K562 (cell line): Measurements from ENCODE around the gene CARS2. TPM values are rescaled to one million over a fixed set of nuclear protein-coding genes. Genes with fewer than 3 reads are reported as not detected.

Source experiments
- ATAC-seq: fragments of 200-7000 bp; cut with Tn5 transposase; 3 replicates; pipeline ENCODE4 v1.9.1; 2020; ENCODE audit warnings: moderate library complexity
- BruUV-seq: library from RNA; stranded (reverse); fragments of 400-500 nt; replicated peaks from 2 replicates; lab custom pipeline; 2021; lab: Mats Ljungman, UMichigan
- CTCF ChIA-PET: fragments of 300-600 bp; formaldehyde crosslinking; extraction: SDS; loops from one replicate; lab custom pipeline; 2021; ENCODE audit warnings: low intra/inter-chr PET ratio; lab: Yijun Ruan, JAX
- POLR2A ChIA-PET: fragments of 300-600, 350-650 bp; sonication (Branson Sonifier 250); formaldehyde crosslinking; extraction: SDS; loops from one replicate; lab custom pipeline; 2021; ENCODE audit warnings: antibody characterized with exemption, inconsistent platforms; lab: Yijun Ruan, JAX
- DNase-seq, 4 experiments: peaks; one replicate each; pipeline versions ENCODE4 v3.0.0 to v3.0.0-alpha.2; 2011 to 2018; ENCODE audit warnings: low spot score in 3 of 4, mixed read lengths in 3 of 4; ENCODE audit errors: extremely low read depth in 1 of 4
- FAIRE-seq: peaks from 2 replicates; lab custom pipeline; 2011; peaks lifted over from hg19 to GRCh38; lab: Jason Lieb, UNC
- H2AFZ ChIP-seq: 2 replicates; pipeline ENCODE4 v1.6.0; 2011; ENCODE audit warnings: low read depth, low read length, control low read depth, inconsistent platforms
- H3K27ac ChIP-seq: fragments of 200-600 bp; 3 replicates; pipeline ENCODE4 v1.8.0; 2011; ENCODE audit warnings: low read depth, mild to moderate bottlenecking, control low read depth, inconsistent platforms, low read length, moderate library complexity, mixed read lengths; ENCODE audit errors: extremely low read depth
- H3K27me3 ChIP-seq, 2 experiments: fragments of 300-600 bp in 1 of 2; 2 replicates in 1 of 2; 3 replicates in 1 of 2; pipeline versions ENCODE4 v1.6.0 to v1.8.0; 2011; ENCODE audit warnings: inconsistent platforms in 2 of 2, low read length in 2 of 2, mild to moderate bottlenecking in 1 of 2, mixed read lengths in 1 of 2, moderate library complexity in 1 of 2; ENCODE audit not compliant: control insufficient read depth in 2 of 2, insufficient read depth in 2 of 2
- H3K36me3 ChIP-seq: fragments of 300-600 bp; 3 replicates; pipeline ENCODE4 v1.8.0; 2011; ENCODE audit warnings: mild to moderate bottlenecking, low read length, inconsistent platforms; ENCODE audit not compliant: control insufficient read depth, insufficient read depth
- H3K4me1 ChIP-seq, 2 experiments: fragments of 200-600 bp in 1 of 2; replicated peaks in 1 of 2; 2 replicates in 1 of 2; 3 replicates in 1 of 2; pipeline versions ENCODE4 v1.5.1 to v1.8.0; 2011; ENCODE audit warnings: inconsistent platforms in 2 of 2, low read length in 2 of 2, mild to moderate bottlenecking in 1 of 2, mixed read lengths in 1 of 2, moderate library complexity in 1 of 2; ENCODE audit not compliant: control insufficient read depth in 2 of 2, insufficient read depth in 2 of 2
- H3K4me2 ChIP-seq: 2 replicates; pipeline ENCODE4 v1.6.1; 2011; ENCODE audit warnings: low read length, control low read depth, inconsistent platforms, mixed read lengths; ENCODE audit not compliant: insufficient read depth
- H3K4me3 ChIP-seq: fragments of 200-600 bp; sonication (generic), shearing (Covaris generic); 2 replicates; pipeline ENCODE4 v1.5.1; 2016; ENCODE audit warnings: control low read depth, inconsistent platforms
- H3K79me2 ChIP-seq: fragments of 200-600 bp; 3 replicates; pipeline ENCODE4 v1.8.0; 2011; ENCODE audit warnings: low read length, inconsistent platforms; ENCODE audit not compliant: control insufficient read depth, insufficient read depth
- H3K9ac ChIP-seq, 2 experiments: 2 replicates each; pipeline versions ENCODE4 v1.6.0 to v1.6.1; 2011; ENCODE audit warnings: low read depth in 2 of 2, low read length in 2 of 2, control low read depth in 1 of 2, inconsistent platforms in 1 of 2, mild to moderate bottlenecking in 1 of 2, mixed read lengths in 1 of 2; ENCODE audit not compliant: insufficient read depth in 1 of 2
- H3K9me1 ChIP-seq: one replicate; pipeline ENCODE4 v1.6.0; 2011; ENCODE audit warnings: inconsistent platforms, mild to moderate bottlenecking, low read length, moderate library complexity; ENCODE audit not compliant: control insufficient read depth, insufficient read depth
- H3K9me3 ChIP-seq: replicated peaks from 2 replicates; pipeline ENCODE4 v1.5.1; 2011; ENCODE audit warnings: low read depth, low read length, inconsistent platforms; ENCODE audit not compliant: control insufficient read depth, insufficient read depth
- H4K20me1 ChIP-seq: replicated peaks from 2 replicates; pipeline ENCODE4 v1.6.1; 2011; ENCODE audit warnings: low read length, inconsistent platforms, mixed read lengths; ENCODE audit not compliant: control insufficient read depth, insufficient read depth
- ADNP ChIP-seq: fragments of 200-800 bp; sonication (Bioruptor generic); IDR thresholded peaks from 2 replicates; pipeline ENCODE4 v1.6.1; 2016; ENCODE audit warnings: missing genetic modification characterization, missing compliant biosample characterization
- ATF2 ChIP-seq: sonication (generic); formaldehyde crosslinking; IDR thresholded peaks from 2 replicates; pipeline ENCODE4 v1.8.1; 2022; ENCODE audit warnings: missing genetic modification reagents
- BCL6 ChIP-seq: fragments of 250-450 bp; sonication (Bioruptor Pico); IDR thresholded peaks from 2 replicates; pipeline ENCODE4 v1.4.0; 2020
- CTCF ChIP-seq, 3 experiments: IDR thresholded peaks in 2 of 3; conservative IDR thresholded peaks in 1 of 3; 2 replicates each; pipeline ENCODE4 v1.5.1; 2011 to 2012; ENCODE audit warnings: low read length in 3 of 3, mild to moderate bottlenecking in 3 of 3, control low read depth in 2 of 3, improper control_type of control experiment in 1 of 3, inconsistent platforms in 1 of 3, low read depth in 1 of 3, mixed read lengths in 1 of 3, moderate library complexity in 1 of 3; ENCODE audit not compliant: insufficient read depth in 2 of 3
- DDX20 ChIP-seq: fragments of 450-650 bp; IDR thresholded peaks from 2 replicates; pipeline ENCODE4 v1.6.1; 2016; ENCODE audit warnings: missing genetic modification characterization, low read depth, mild to moderate bottlenecking, missing compliant biosample characterization, moderate library complexity
- GTF2F1 ChIP-seq: IDR thresholded peaks from 2 replicates; pipeline ENCODE4 v1.6.1; 2011; ENCODE audit warnings: low read depth, low read length, improper control_type of control experiment
- HEY1 ChIP-seq: fragments of 250-450 bp; sonication (Bioruptor Pico); IDR thresholded peaks from 2 replicates; pipeline ENCODE4 v1.5.0; 2020; ENCODE audit warnings: mild to moderate bottlenecking, moderate library complexity, borderline replicate concordance
- KDM4B ChIP-seq, 2 experiments: fragments of 450-650 bp in 1 of 2; sonication (generic) in 1 of 2; IDR thresholded peaks; 2 replicates each; pipeline ENCODE4 v1.6.1; 2016 to 2017; ENCODE audit warnings: borderline replicate concordance in 2 of 2, antibody characterized with exemption in 1 of 2, low read depth in 1 of 2, mild to moderate bottlenecking in 1 of 2
- MAFK ChIP-seq: IDR thresholded peaks from 2 replicates; pipeline ENCODE4 v1.6.1; 2011; ENCODE audit warnings: low read length, improper control_type of control experiment
- MTA3 ChIP-seq: fragments of 450-650 bp; formaldehyde crosslinking; IDR thresholded peaks from 2 replicates; pipeline ENCODE4 v1.6.1; 2017; ENCODE audit warnings: mild to moderate bottlenecking, borderline replicate concordance
- NCOR1 ChIP-seq: fragments of 450-650 bp; IDR thresholded peaks from 2 replicates; pipeline ENCODE4 v1.6.1; 2016; ENCODE audit warnings: mild to moderate bottlenecking, moderate library complexity
- SMARCB1 ChIP-seq: IDR thresholded peaks from 2 replicates; pipeline ENCODE4 v1.6.1; 2011; ENCODE audit warnings: improper control_type of control experiment, low read depth; ENCODE audit not compliant: insufficient read length
- THRAP3 ChIP-seq: fragments of 450-650 bp; IDR thresholded peaks from 2 replicates; pipeline ENCODE4 v1.6.1; 2016; ENCODE audit warnings: mild to moderate bottlenecking, inconsistent platforms, borderline replicate concordance
- TSC22D4 ChIP-seq: fragments of 450-650 bp; IDR thresholded peaks from 2 replicates; pipeline ENCODE4 v1.6.1; 2016; ENCODE audit warnings: missing genetic modification characterization, missing biosample characterization, control low read depth
- YBX1 ChIP-seq: fragments of 450-650 bp; IDR thresholded peaks from 2 replicates; pipeline ENCODE4 v1.7.1; 2016; ENCODE audit warnings: mild to moderate bottlenecking
- ZNF780A ChIP-seq: fragments of 250-450 bp; sonication (Bioruptor Pico); IDR thresholded peaks from 2 replicates; pipeline ENCODE4 v1.5.0; 2021; ENCODE audit warnings: mild to moderate bottlenecking
- WGBS: fragments of 100-300 bp; shearing (Covaris generic); methylation state at CpG from one replicate; pipeline ENCODE4 v1.1.6; 2016; ENCODE audit warnings: low coverage, mixed read lengths; ENCODE audit not compliant: insufficient coverage; ENCODE audit errors: missing lambda C conversion rate; 5-methylcytosine and 5-hydroxymethylcytosine counted together
- in situ Hi-C: fragments of 300-500 bp; cut with MboI; formaldehyde crosslinking; loops from 4 replicates; pipeline ENCODE4 v1.15.0; 2018; ENCODE audit warnings: inconsistent platforms, mixed read lengths
- intact Hi-C: fragments of 100-400 bp; cut with micrococcal nuclease; formaldehyde crosslinking; loops from 2 replicates; pipeline ENCODE4 v1.14.2; 2022
- polyA plus RNA-seq, 8 experiments: library from polyadenylated mRNA; depleted of rRNA in 4 of 8; stranded (reverse) in 5 of 8; unstranded in 3 of 8; fragments of >200 nt; fragmentation: Nextera tagmentation in 2 of 8; fragmentation: Illumina TruSeq in 1 of 8; extraction: Ambion mirVana in 2 of 8; extraction: Trizol in 1 of 8; gene quantifications; 2 replicates each; pipeline versions ENCODE4 v1.2.1 to v1.2.3, GENCODE V29; 2011 to 2014; ENCODE audit warnings: inconsistent platforms in 1 of 8, missing spikeins in 1 of 8
- total RNA-seq, 7 experiments: library from RNA; depleted of rRNA in 6 of 7; stranded (reverse); fragments of >200 nt in 6 of 7; fragmentation: Illumina TruSeq in 2 of 7; extraction: Trizol in 2 of 7; gene quantifications; 2 replicates each; pipeline versions ENCODE4 v1.2.1 to v1.2.3, GENCODE V29; 2011 to 2021; ENCODE audit warnings: low replicate concordance in 1 of 7

CARS2 gene
- total and polyA plus RNA-seq, 9 of the 15 experiments (the other 6 are each of a cell fraction or from before 2014, with no cell fraction given): 1.7 to 37.4 (median 30.5) TPM

GRCh38 chr13:110663491-110663890, 42.4 kb downstream of the CARS2 start:
- Histone ChIP-seq H3K9me1 (no peaks in the 10 kb centered on the region), H3K4me3 (no peak overlapping the region), H3K9ac (no peak overlapping the region), H3K27me3 (no peaks in the 10 kb centered on the region), H3K27ac (no peak overlapping the region), H4K20me1 (no peaks in the 10 kb centered on the region), H3K36me3 (peaks cover 52% of the 10 kb centered on the region), H2AFZ (no peak overlapping the region), H3K4me2 (no peak overlapping the region), H3K79me2 (no peaks in the 10 kb centered on the region), H3K4me1 (no peaks in the 10 kb centered on the region), H3K9me3 (no peaks in the 10 kb centered on the region)
- ChIA-PET CTCF (interaction anchor here (0.6 kb wide), 1 partner anchor 400 kb away, joined by 4 read pairs; no protein-coding TSS in a partner anchor), POLR2A (no interaction called here)
- FAIRE-seq: no peak
- WGBS: 80% methylated on average over 7 of the region's 7 CpGs
- no TSS peak for BruUV-seq
- no peak for DNase-seq
- ATAC-seq: no peak
- intact Hi-C loops: no loop called here
- in situ Hi-C loops: no loop called here
- TF ChIP-seq MAFK (no peak), ATF2 (no peak), DDX20 (no peak), ZNF780A (CRISPR knock-in tag) (no peak), TSC22D4 (tag) (no peak), YBX1 (no peak), THRAP3 (no peak), NCOR1 (no peak), KDM4B (IDR thresholded peaks at IDR 0.05; ENCODE audit: borderline replicate concordance in 2 of 2, low read depth in 1 of 2) (no peak), MTA3 (no peak), GTF2F1 (no peak), SMARCB1 (no peak), ADNP (tag) (no peak), BCL6 (CRISPR knock-in tag) (no peak), CTCF (IDR thresholded peaks at IDR 0.05 in 2 of 3, conservative IDR thresholded peaks at IDR 0.05 in 1 of 3; ENCODE audit: insufficient read depth in 2 of 3, low read depth in 1 of 3, low read length in 3 of 3) (no peak), HEY1 (no peak)
